ENCODE data around the gene SUDS3.

The SUDS3 gene

DNA sequence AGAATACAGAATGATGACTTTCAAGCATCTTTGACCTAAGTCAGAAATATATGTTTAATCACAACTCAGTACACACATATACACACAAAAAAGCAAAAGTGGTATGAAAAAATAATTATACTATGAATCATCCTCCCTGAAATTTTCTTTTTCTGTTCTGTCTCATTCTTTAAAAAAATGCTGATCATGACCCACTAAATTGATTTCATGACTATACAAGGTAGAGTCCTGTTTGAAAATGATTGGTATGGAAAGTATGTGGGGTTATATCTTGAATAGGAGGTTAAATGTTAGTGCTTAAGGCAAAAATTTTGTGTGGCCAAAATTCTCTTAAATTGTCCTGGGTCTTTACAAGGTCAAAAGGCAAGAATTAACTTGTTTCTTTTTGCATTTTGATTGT, 80.4 kb downstream of the SUDS3 start:
- DNase-seq: no peak

DNA sequence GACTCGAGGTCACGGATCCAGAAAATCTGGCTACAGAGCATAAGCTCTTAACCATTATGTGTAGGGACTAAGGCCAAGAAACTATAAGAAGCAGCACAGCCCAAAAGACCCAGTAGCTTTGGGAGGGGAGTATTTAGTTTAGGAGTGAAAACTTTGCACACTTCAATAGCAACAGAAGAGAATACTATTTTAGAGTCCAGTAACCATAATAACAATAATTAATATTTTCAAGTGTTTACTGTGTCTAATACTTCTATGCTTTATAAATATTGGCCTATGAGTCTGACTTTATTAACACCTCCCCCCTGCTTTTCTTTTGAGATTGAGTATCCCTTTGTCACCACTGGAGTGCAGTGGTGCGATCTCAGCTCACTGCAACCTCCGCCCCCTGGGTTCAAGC, 82.8 kb downstream of the SUDS3 start:
- no peak for DNase-seq

GRCh38 chr12:118463677-118464076, 87.3 kb downstream of the SUDS3 start:
- no peak for DNase-seq

GRCh38 chr12:118465706-118466105, 89.4 kb downstream of the SUDS3 start:
- no peak for DNase-seq

All from hematopoietic multipotent progenitor cell treated with erythropoietin and hydrocortisone succinate and interleukin-3 and kit ligand, for 8 days (in vitro differentiated cells).